Panc1 (cell line): Measurements from ENCODE around the gene LTO1. TPM values are rescaled to one million over a fixed set of nuclear protein-coding genes. Genes with fewer than 3 reads are reported as not detected.

Experiments used
- ATAC-seq: fragments of 200-7000 bp; cut with Tn5 transposase; 2 replicates; pipeline ENCODE4 v1.9.1; 2020; ENCODE audit warnings: mild to moderate bottlenecking, moderate library complexity
- BruUV-seq: library from RNA; stranded (reverse); fragments of 400-500 nt; replicated peaks from 2 replicates; lab custom pipeline; 2021; lab: Mats Ljungman, UMichigan
- CTCF ChIA-PET: fragments of 300-600 bp; sonication (Branson Sonifier 250); formaldehyde crosslinking; loops from one replicate; lab custom pipeline; 2022; ENCODE audit warnings: antibody characterized with exemption; lab: Charles Lee
- POLR2A ChIA-PET: fragments of 300-600 bp; sonication (Branson Sonifier 250); formaldehyde crosslinking; loops from one replicate; lab custom pipeline; 2022; ENCODE audit warnings: antibody characterized with exemption; lab: Charles Lee
- DNase-seq: peaks from one replicate; pipeline ENCODE4 v3.0.0-alpha.2; 2010; ENCODE audit warnings: low read depth, low spot score
- H3K27ac ChIP-seq: 2 replicates; pipeline ENCODE4 v1.5.1; 2011; ENCODE audit warnings: mild to moderate bottlenecking, low read length, inconsistent platforms
- H3K27me3 ChIP-seq: fragments of 200-500 bp; sonication (Bioruptor generic); 2 replicates; pipeline ENCODE4 v1.6.0; 2014; ENCODE audit warnings: low read length, inconsistent platforms; ENCODE audit not compliant: control insufficient read depth, insufficient read depth
- H3K36me3 ChIP-seq: fragments of 200-500 bp; sonication (Bioruptor generic); 2 replicates; pipeline ENCODE4 v1.5.1; 2014; ENCODE audit warnings: inconsistent platforms, mild to moderate bottlenecking, low read length, moderate library complexity; ENCODE audit not compliant: control insufficient read depth, insufficient read depth
- H3K4me1 ChIP-seq: 2 replicates; pipeline ENCODE4 v1.5.1; 2011; ENCODE audit warnings: inconsistent platforms, mild to moderate bottlenecking, low read length, moderate library complexity; ENCODE audit not compliant: control insufficient read depth, insufficient read depth
- H3K4me3 ChIP-seq, 2 experiments: 2 replicates each; pipeline ENCODE4 v1.5.1; 2011 to 2012; ENCODE audit warnings: low read depth in 2 of 2, low read length in 2 of 2, mild to moderate bottlenecking in 2 of 2, inconsistent platforms in 1 of 2, moderate library complexity in 1 of 2
- H3K9me3 ChIP-seq: fragments of 200-500 bp; sonication (Bioruptor generic); 2 replicates; pipeline ENCODE4 v1.5.1; 2014; ENCODE audit warnings: low read depth, mild to moderate bottlenecking, inconsistent platforms, low read length, moderate library complexity; ENCODE audit not compliant: control insufficient read depth, insufficient read depth
- POLR2AphosphoS5 ChIP-seq: IDR thresholded peaks from 2 replicates; pipeline ENCODE4 v1.6.1; 2012; ENCODE audit warnings: mild to moderate bottlenecking, low read depth, low read length, moderate library complexity
- SIN3A ChIP-seq: IDR thresholded peaks from 2 replicates; pipeline ENCODE4 v1.6.1; 2012; ENCODE audit warnings: low read depth, mild to moderate bottlenecking, low read length, moderate library complexity, borderline replicate concordance; ENCODE audit not compliant: insufficient read depth
- TCF7L2 ChIP-seq: IDR thresholded peaks from 2 replicates; pipeline ENCODE4 v1.6.1; 2011; ENCODE audit warnings: mild to moderate bottlenecking, low read depth, low read length, inconsistent platforms
- in situ Hi-C: cut with HindIII; loops from 2 replicates; pipeline ENCODE4 v1.10.0; 2016; ENCODE audit warnings: low sequenced_read_pairs, low pct_unique_long_range_greater_than_20kb
- intact Hi-C: fragments of 100-400 bp; cut with micrococcal nuclease; formaldehyde crosslinking; loops from one replicate; pipeline ENCODE4 v1.10.0; 2022; ENCODE audit not compliant: unreplicated experiment
- total RNA-seq: library from RNA; stranded (reverse); gene quantifications from one replicate; pipeline ENCODE4 v1.2.1, GENCODE V29; 2021; ENCODE audit not compliant: unreplicated experiment
- TF ChIP-seq, protein P1 (sequence below), 2 experiments: IDR thresholded peaks; 2 replicates each; pipeline ENCODE4 v1.6.1; 2011 to 2012; ENCODE audit warnings: low read depth in 2 of 2, control low read depth in 1 of 2, low read length in 1 of 2, mild to moderate bottlenecking in 1 of 2, moderate library complexity in 1 of 2; ENCODE audit not compliant: insufficient read depth in 1 of 2
- TF ChIP-seq, protein P2 (sequence below): fragments of 450-650 bp; IDR thresholded peaks from 2 replicates; pipeline ENCODE4 v1.5.1; 2017; ENCODE audit warnings: mild to moderate bottlenecking

Gene LTO1
- total RNA-seq, 1 experiment from 2014 or later = 28.7 TPM

DNA sequence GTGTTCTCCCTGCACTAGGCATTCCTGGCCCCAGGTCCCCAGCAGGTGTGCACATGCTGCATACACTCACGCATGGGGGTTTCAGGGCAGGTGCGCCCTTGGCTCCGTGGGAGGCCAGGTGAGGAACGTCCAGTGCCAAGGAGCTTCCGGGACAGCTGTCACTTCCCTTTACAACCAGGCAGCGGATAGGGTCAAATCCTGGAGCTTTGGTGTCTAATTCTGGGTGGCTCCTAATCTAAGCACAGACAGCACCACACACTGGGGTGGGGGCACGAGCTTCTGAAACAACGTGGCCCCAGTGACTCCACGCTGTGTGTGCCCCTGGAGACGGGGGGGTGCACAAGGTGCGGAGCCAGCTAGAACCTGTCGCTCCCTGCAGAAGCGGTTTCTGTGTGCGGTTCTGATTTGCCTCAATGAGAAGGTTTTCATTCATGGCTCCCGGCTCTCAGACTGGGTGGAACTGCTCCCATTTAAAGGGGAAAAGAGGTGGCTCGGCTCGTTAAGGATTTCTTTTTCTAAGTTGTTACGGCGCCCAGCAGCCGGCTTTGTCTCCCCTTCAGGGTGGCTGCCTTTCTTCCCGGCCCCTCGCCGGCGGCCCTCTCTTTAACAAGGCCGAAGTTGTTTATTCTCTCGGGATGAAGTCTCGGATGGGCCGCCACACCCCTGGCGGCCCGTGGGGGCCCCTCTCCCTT lies 29.2 kb downstream of the LTO1 start:
- TF ChIP-seq POLR2AphosphoS5 = peak; percentile 66
- no peak for TF ChIP-seq TCF7L2
- no peak for TF ChIP-seq SIN3A
- TF ChIP-seq, protein P1, sequence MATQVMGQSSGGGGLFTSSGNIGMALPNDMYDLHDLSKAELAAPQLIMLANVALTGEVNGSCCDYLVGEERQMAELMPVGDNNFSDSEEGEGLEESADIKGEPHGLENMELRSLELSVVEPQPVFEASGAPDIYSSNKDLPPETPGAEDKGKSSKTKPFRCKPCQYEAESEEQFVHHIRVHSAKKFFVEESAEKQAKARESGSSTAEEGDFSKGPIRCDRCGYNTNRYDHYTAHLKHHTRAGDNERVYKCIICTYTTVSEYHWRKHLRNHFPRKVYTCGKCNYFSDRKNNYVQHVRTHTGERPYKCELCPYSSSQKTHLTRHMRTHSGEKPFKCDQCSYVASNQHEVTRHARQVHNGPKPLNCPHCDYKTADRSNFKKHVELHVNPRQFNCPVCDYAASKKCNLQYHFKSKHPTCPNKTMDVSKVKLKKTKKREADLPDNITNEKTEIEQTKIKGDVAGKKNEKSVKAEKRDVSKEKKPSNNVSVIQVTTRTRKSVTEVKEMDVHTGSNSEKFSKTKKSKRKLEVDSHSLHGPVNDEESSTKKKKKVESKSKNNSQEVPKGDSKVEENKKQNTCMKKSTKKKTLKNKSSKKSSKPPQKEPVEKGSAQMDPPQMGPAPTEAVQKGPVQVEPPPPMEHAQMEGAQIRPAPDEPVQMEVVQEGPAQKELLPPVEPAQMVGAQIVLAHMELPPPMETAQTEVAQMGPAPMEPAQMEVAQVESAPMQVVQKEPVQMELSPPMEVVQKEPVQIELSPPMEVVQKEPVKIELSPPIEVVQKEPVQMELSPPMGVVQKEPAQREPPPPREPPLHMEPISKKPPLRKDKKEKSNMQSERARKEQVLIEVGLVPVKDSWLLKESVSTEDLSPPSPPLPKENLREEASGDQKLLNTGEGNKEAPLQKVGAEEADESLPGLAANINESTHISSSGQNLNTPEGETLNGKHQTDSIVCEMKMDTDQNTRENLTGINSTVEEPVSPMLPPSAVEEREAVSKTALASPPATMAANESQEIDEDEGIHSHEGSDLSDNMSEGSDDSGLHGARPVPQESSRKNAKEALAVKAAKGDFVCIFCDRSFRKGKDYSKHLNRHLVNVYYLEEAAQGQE (IDR thresholded peaks at IDR 0.05; ENCODE audit: insufficient read depth in 1 of 2, low read depth in 2 of 2, low read length in 1 of 2) = no peak
- TF ChIP-seq, protein P2, sequence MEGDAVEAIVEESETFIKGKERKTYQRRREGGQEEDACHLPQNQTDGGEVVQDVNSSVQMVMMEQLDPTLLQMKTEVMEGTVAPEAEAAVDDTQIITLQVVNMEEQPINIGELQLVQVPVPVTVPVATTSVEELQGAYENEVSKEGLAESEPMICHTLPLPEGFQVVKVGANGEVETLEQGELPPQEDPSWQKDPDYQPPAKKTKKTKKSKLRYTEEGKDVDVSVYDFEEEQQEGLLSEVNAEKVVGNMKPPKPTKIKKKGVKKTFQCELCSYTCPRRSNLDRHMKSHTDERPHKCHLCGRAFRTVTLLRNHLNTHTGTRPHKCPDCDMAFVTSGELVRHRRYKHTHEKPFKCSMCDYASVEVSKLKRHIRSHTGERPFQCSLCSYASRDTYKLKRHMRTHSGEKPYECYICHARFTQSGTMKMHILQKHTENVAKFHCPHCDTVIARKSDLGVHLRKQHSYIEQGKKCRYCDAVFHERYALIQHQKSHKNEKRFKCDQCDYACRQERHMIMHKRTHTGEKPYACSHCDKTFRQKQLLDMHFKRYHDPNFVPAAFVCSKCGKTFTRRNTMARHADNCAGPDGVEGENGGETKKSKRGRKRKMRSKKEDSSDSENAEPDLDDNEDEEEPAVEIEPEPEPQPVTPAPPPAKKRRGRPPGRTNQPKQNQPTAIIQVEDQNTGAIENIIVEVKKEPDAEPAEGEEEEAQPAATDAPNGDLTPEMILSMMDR = no peak
- DNase-seq = no peak
- Histone ChIP-seq H3K27me3 (no peaks in the 10 kb centered on the region), H3K4me1 (peaks cover 28% of the 10 kb centered on the region), H3K9me3 (no peaks in the 10 kb centered on the region), H3K4me3 (no peak overlapping the region), H3K27ac (no peak overlapping the region), H3K36me3 (peaks cover 18% of the 10 kb centered on the region; the same call in 1 of the 2 replicates)
- ChIA-PET POLR2A (interaction anchor here (0.6 kb wide), 1 partner anchor 350 kb away, joined by 4 read pairs; no protein-coding TSS in a partner anchor), CTCF (interaction anchor here (0.6 kb wide), 1 partner anchor 196 kb away, joined by 3 read pairs; no protein-coding TSS in a partner anchor)
- ATAC-seq = no peak
- BruUV-seq = TSS peak; percentile 0
- intact Hi-C loops (no loop called here), in situ Hi-C loops (no loop called here)

DNA sequence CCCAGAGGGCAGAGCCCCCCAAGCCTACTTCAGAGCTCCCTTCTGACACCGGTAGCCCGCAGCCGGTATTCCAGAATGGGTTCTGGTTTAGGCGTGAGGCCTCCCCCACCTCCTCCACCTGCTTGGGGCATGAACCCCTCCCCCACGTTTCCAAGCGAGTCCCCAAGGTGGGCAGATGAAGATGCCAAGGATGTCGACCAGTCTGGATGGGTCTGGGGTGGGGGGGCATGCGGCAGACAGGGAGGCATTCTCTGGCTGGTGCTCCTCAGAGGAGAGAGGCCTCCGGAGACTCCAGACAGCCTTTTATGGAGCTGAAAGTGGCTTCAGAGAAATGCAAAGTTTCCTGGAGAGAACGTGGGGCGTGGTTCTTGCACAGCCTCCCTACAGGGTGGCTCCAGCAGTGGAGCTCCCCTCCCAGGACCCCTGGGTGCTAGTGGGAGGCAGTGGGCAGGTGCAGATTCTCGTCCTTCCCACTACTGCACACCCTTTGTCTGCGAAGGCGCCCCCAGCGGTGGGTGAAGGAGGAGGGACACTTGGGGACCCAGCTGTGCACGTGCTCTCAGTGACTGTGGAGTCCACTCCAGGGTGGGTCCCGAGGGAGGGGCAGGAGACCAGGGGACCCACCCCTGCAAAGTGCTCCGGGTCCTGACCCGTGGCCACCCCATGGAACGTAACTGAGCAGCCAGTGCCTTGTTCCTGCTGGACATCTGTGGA lies 30.0 kb downstream of the LTO1 start:
- intact Hi-C loops = loop anchor here (5.0 kb wide), 2 partner anchors 268 to 518 kb away; no protein-coding TSS in a partner anchor
- H3K4me1 ChIP-seq = peaks cover 29% of the 10 kb centered on the region
- CTCF ChIA-PET = interaction anchor here (0.6 to 0.7 kb wide), 2 partner anchors 25 to 196 kb away, joined by 3 to 4 read pairs; no protein-coding TSS in a partner anchor

More for the DNA sequence above, 30.0 kb downstream of the LTO1 start:
- POLR2A ChIA-PET = no interaction called here
- peak overlapping the region; percentile 73 for H3K27ac ChIP-seq
- in situ Hi-C loops = no loop called here
- no peaks in the 10 kb centered on the region for H3K27me3 ChIP-seq
- ATAC-seq = no peak
- no peak overlapping the region; a peak in 1 of 4 replicates for H3K4me3 ChIP-seq
- no TSS peak for BruUV-seq
- peaks cover 18% of the 10 kb centered on the region; the same call in 1 of the 2 replicates for H3K36me3 ChIP-seq
- H3K9me3 ChIP-seq = no peaks in the 10 kb centered on the region
- no peak for DNase-seq
- TF ChIP-seq SIN3A (no peak), TCF7L2 (no peak), POLR2AphosphoS5 (no peak; the same call in 1 of the 2 replicates)
- TF ChIP-seq, protein P1 (IDR thresholded peaks at IDR 0.05; ENCODE audit: insufficient read depth in 1 of 2, low read depth in 2 of 2, low read length in 1 of 2) = no peak
- TF ChIP-seq, protein P2 = no peak
